Neural cell (in vitro differentiated cells): Measurements from ENCODE around the gene SF3B3.

Source experiments
- EZH2 ChIP-seq: fragments of 200-600, 300-800 bp; shearing (Covaris generic), sonication (generic); IDR thresholded peaks from 2 replicates; pipeline ENCODE4 v1.6.1; 2014; ENCODE audit warnings: antibody characterized with exemption, low read length, borderline replicate concordance, mild to moderate bottlenecking; ENCODE audit not compliant: insufficient read depth, poor library complexity, severe bottlenecking
- POLR2AphosphoS5 ChIP-seq: IDR thresholded peaks from 2 replicates; pipeline ENCODE4 v1.6.1; 2012
- TF ChIP-seq, protein P1 (sequence below): fragments of 450-650 bp; IDR thresholded peaks from 2 replicates; pipeline ENCODE4 v1.5.1; 2014; ENCODE audit warnings: antibody characterized with exemption, mild to moderate bottlenecking, moderate library complexity; ENCODE audit not compliant: poor library complexity, severe bottlenecking
- TF ChIP-seq, protein P2 (sequence below): IDR thresholded peaks from 2 replicates; pipeline ENCODE4 v1.6.1; 2012; ENCODE audit warnings: borderline replicate concordance

DNA sequence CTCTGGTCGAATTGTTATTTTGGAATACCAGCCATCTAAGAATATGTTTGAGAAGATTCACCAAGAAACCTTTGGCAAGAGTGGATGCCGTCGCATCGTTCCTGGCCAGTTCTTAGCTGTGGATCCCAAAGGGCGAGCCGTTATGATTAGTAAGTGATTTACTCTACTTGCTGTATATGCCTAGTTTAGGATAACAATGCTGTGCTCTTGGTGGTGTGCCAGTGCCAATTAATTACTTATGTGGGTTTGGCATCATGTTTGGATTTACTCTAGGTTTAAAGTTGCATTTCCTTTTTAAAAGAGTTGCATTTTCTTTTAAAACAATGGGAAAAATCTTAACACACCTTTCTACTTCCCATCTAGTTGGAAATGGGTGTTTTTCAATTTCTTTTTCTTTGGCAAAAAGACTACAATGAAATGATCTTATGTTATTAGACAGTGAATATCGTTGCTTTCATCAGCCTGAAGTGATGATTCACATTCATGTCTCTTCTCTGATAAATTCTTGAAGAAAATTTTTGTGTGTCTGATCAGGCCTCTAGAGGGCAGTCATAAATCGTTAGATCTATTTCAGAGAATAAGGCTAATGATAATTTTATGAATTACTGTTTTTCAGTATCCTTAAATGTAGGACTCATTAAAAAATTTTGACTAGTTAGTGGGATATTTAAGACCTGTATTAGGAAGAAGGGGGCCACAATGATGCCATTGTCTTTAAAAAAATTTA is 5.6 kb downstream of the SF3B3 start:
- TF ChIP-seq, protein P1, sequence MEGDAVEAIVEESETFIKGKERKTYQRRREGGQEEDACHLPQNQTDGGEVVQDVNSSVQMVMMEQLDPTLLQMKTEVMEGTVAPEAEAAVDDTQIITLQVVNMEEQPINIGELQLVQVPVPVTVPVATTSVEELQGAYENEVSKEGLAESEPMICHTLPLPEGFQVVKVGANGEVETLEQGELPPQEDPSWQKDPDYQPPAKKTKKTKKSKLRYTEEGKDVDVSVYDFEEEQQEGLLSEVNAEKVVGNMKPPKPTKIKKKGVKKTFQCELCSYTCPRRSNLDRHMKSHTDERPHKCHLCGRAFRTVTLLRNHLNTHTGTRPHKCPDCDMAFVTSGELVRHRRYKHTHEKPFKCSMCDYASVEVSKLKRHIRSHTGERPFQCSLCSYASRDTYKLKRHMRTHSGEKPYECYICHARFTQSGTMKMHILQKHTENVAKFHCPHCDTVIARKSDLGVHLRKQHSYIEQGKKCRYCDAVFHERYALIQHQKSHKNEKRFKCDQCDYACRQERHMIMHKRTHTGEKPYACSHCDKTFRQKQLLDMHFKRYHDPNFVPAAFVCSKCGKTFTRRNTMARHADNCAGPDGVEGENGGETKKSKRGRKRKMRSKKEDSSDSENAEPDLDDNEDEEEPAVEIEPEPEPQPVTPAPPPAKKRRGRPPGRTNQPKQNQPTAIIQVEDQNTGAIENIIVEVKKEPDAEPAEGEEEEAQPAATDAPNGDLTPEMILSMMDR: peak; percentile 66
- no peak for TF ChIP-seq EZH2
- no peak for TF ChIP-seq POLR2AphosphoS5
- TF ChIP-seq, protein P2, sequence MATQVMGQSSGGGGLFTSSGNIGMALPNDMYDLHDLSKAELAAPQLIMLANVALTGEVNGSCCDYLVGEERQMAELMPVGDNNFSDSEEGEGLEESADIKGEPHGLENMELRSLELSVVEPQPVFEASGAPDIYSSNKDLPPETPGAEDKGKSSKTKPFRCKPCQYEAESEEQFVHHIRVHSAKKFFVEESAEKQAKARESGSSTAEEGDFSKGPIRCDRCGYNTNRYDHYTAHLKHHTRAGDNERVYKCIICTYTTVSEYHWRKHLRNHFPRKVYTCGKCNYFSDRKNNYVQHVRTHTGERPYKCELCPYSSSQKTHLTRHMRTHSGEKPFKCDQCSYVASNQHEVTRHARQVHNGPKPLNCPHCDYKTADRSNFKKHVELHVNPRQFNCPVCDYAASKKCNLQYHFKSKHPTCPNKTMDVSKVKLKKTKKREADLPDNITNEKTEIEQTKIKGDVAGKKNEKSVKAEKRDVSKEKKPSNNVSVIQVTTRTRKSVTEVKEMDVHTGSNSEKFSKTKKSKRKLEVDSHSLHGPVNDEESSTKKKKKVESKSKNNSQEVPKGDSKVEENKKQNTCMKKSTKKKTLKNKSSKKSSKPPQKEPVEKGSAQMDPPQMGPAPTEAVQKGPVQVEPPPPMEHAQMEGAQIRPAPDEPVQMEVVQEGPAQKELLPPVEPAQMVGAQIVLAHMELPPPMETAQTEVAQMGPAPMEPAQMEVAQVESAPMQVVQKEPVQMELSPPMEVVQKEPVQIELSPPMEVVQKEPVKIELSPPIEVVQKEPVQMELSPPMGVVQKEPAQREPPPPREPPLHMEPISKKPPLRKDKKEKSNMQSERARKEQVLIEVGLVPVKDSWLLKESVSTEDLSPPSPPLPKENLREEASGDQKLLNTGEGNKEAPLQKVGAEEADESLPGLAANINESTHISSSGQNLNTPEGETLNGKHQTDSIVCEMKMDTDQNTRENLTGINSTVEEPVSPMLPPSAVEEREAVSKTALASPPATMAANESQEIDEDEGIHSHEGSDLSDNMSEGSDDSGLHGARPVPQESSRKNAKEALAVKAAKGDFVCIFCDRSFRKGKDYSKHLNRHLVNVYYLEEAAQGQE: no peak
